Astrocyte of the cerebellum (primary cell): Measurements from ENCODE around the gene OMP.

Experiments used
- DNase-seq: peaks from one replicate; pipeline ENCODE4 v3.0.0-alpha.2; 2011; ENCODE audit warnings: low read depth
- H3K4me3 ChIP-seq: 2 replicates; pipeline ENCODE4 v1.5.1; 2011; ENCODE audit warnings: mild to moderate bottlenecking, low read depth, low read length, moderate library complexity
- CTCF ChIP-seq: IDR thresholded peaks from 2 replicates; pipeline ENCODE4 v1.5.1; 2012; ENCODE audit warnings: low read length, low read depth, moderate library complexity, mild to moderate bottlenecking; ENCODE audit errors: missing control alignments
- in situ Hi-C: cut with HindIII; loops from 2 replicates; pipeline ENCODE4 v1.10.0; 2017; ENCODE audit warnings: low sequenced_read_pairs

OMP gene

GRCh38 chr11:77121096-77121640 is 18.5 kb downstream of the OMP start:
- H3K4me3 ChIP-seq, result no peak overlapping the region
- no peak for DNase-seq
- in situ Hi-C loops, result loop anchor here (5.0 kb wide), 1 partner anchor 54 kb away; the partner anchor contains the start of gene CAPN5
- TF ChIP-seq CTCF, result no peak

GRCh38 chr11:77121876-77122575 is 19.4 kb downstream of the OMP start:
- no peak for TF ChIP-seq CTCF
- in situ Hi-C loops, result loop anchor here (5.0 kb wide), 1 partner anchor 55 kb away; the partner anchor contains the start of gene CAPN5
- no peak overlapping the region for H3K4me3 ChIP-seq
- DNase-seq, result no peak

- in situ Hi-C loops, result loop anchor here (5.0 kb wide), 1 partner anchor 55 kb away; the partner anchor contains the start of gene CAPN5
- no peak for DNase-seq
Observed at GRCh38 chr11:77122576-77123212, 20.1 kb downstream of the OMP start.

GRCh38 chr11:77123591-77123990 is 21.0 kb downstream of the OMP start:
- DNase-seq, result no peak
- no peak overlapping the region for H3K4me3 ChIP-seq
- in situ Hi-C loops, result loop anchor here (5.0 kb wide), 1 partner anchor 56 kb away; the partner anchor contains the start of gene CAPN5
- TF ChIP-seq CTCF, result no peak

More at GRCh38 chr11:77122576-77123212, 20.1 kb downstream of the OMP start:
- TF ChIP-seq CTCF, result no peak
- no peak overlapping the region for H3K4me3 ChIP-seq

- DNase-seq, result no peak
- H3K4me3 ChIP-seq, result no peak overlapping the region
- in situ Hi-C loops, result loop anchor here (5.0 kb wide), 1 partner anchor 57 kb away; the partner anchor contains the start of gene CAPN5
- no peak for TF ChIP-seq CTCF
Observed at GRCh38 chr11:77124041-77124440, 21.4 kb downstream of the OMP start.

- no peak overlapping the region for H3K4me3 ChIP-seq
- in situ Hi-C loops, result loop anchor here (5.0 kb wide), 1 partner anchor 57 kb away; the partner anchor contains the start of gene CAPN5
- TF ChIP-seq CTCF, result no peak
- DNase-seq, result no peak
Observed at GRCh38 chr11:77124488-77124887, 21.8 kb downstream of the OMP start.
